K562 (cell line): Measurements from ENCODE around the gene GRK3. TPM values are rescaled to one million over a fixed set of nuclear protein-coding genes. Genes with fewer than 3 reads are reported as not detected.

ENCODE experiments used
- CTCF ChIP-seq, 3 experiments: IDR thresholded peaks in 2 of 3; conservative IDR thresholded peaks in 1 of 3; 2 replicates each; pipeline ENCODE4 v1.5.1; 2011 to 2012; ENCODE audit warnings: low read length in 3 of 3, mild to moderate bottlenecking in 3 of 3, control low read depth in 2 of 3, improper control_type of control experiment in 1 of 3, inconsistent platforms in 1 of 3, low read depth in 1 of 3, mixed read lengths in 1 of 3, moderate library complexity in 1 of 3; ENCODE audit not compliant: insufficient read depth in 2 of 3
- E4F1 ChIP-seq: fragments of 250-450 bp; sonication (Bioruptor Pico); IDR thresholded peaks from 2 replicates; pipeline ENCODE4 v1.5.0; 2021; ENCODE audit warnings: mild to moderate bottlenecking, borderline replicate concordance
- REST ChIP-seq, 2 experiments: fragments of 450-650 bp; formaldehyde crosslinking in 1 of 2; IDR thresholded peaks; 2 replicates each; pipeline versions ENCODE4 v1.4.0 to v1.6.1; 2014 to 2020; ENCODE audit warnings: mild to moderate bottlenecking in 2 of 2, borderline replicate concordance in 1 of 2, low read depth in 1 of 2
- RNF219 ChIP-seq: fragments of 250-450 bp; sonication (Bioruptor Pico); IDR thresholded peaks from 2 replicates; pipeline ENCODE4 v1.5.0; 2022; ENCODE audit warnings: mild to moderate bottlenecking
- SMC3 ChIP-seq: conservative IDR thresholded peaks from 2 replicates; pipeline ENCODE4 v1.6.1; 2011; ENCODE audit warnings: low read depth, low read length, improper control_type of control experiment; ENCODE audit not compliant: insufficient read depth
- polyA plus RNA-seq, 8 experiments: library from polyadenylated mRNA; depleted of rRNA in 4 of 8; stranded (reverse) in 5 of 8; unstranded in 3 of 8; fragments of >200 nt; fragmentation: Nextera tagmentation in 2 of 8; fragmentation: Illumina TruSeq in 1 of 8; extraction: Ambion mirVana in 2 of 8; extraction: Trizol in 1 of 8; gene quantifications; 2 replicates each; pipeline versions ENCODE4 v1.2.1 to v1.2.3, GENCODE V29; 2011 to 2014; ENCODE audit warnings: inconsistent platforms in 1 of 8, missing spikeins in 1 of 8
- total RNA-seq, 7 experiments: library from RNA; depleted of rRNA in 6 of 7; stranded (reverse); fragments of >200 nt in 6 of 7; fragmentation: Illumina TruSeq in 2 of 7; extraction: Trizol in 2 of 7; gene quantifications; 2 replicates each; pipeline versions ENCODE4 v1.2.1 to v1.2.3, GENCODE V29; 2011 to 2021; ENCODE audit warnings: low replicate concordance in 1 of 7

GRK3 gene
- total and polyA plus RNA-seq, 9 of the 15 experiments (the other 6 are each of a cell fraction or from before 2014, with no cell fraction given): 1.4 to 7.6 (median 3.6) TPM

GRCh38 chr22:25702040-25702439, 137.6 kb downstream of the GRK3 start (continued):
- peak; percentile 70; the same call in 1 of the 2 replicates for TF ChIP-seq REST (IDR thresholded peaks at IDR 0.05; ENCODE audit: borderline replicate concordance)
- TF ChIP-seq REST (CRISPR knock-in tag; IDR thresholded peaks at IDR 0.05; ENCODE audit: low read depth): no peak
- no peak for TF ChIP-seq E4F1 (CRISPR knock-in tag)
- TF ChIP-seq CTCF (IDR thresholded peaks at IDR 0.05 in 2 of 3, conservative IDR thresholded peaks at IDR 0.05 in 1 of 3; ENCODE audit: insufficient read depth in 2 of 3, low read depth in 1 of 3, low read length in 3 of 3): peak in 2 of 3 experiments; percentile 16 to 51; a peak in 2 of 6 replicates
- TF ChIP-seq RNF219: no peak
- TF ChIP-seq SMC3: 0 out of 2 replicates have a peak, but pooled peaks have one; percentile 13
